GM03348 (cell line): Measurements from ENCODE around the gene SIX1.

Experiments
- DNase-seq: peaks from one replicate; pipeline ENCODE4 v3.0.0; 2012; ENCODE audit warnings: low spot score

The SIX1 gene

DNA sequence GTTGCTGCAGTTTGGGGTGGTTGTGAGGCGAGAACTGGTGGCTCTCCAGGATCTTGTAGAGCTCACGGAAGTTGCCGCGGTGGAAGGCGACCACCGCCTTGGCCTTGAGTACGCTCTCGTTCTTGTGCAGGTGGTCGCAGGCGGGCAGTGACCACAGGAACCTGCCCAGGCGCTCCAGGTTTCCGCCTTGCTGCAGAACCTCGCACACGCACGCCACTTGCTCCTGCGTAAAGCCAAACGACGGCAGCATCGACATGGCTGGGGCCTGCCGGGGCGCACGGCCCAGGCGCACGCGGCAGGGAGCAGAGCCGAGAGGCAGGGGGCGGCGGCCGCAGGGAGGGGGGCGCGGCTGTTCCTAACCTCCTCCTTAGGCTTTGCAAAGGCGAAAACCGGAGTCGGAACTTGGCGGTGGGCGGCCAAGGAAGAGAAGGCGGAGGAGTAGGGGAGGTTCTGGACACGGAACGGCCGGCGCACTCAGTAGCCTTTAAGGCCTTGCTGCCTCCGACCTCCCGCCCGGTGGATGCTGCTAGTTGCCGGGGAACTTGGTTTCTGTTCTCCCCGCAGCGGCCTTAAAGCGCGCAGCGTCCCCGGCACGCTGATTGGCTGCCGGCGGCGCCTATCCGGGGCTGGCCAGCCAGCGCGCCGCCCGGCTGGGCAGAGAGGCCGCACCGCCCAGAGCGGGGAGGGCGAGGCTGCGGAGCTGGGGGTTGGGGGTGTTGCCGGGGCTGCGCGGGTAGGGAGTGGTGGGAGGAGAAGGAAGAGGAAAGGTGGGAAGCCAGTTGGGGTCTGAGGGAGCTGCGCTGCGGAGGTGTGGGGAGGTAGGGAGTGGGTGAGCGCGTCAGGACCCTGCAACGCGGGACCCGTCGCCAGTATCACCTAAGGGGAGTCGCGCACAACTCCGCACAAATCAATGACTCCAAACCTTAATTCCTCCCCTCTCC lies at the start of gene SIX1:
Gene SIX1, minus strand, starts transcription at position 544 of the 941 bp plus-strand sequence. Its CDS starts 288 bp downstream, at position 256.
- DNase-seq: peak; percentile 98

DNA sequence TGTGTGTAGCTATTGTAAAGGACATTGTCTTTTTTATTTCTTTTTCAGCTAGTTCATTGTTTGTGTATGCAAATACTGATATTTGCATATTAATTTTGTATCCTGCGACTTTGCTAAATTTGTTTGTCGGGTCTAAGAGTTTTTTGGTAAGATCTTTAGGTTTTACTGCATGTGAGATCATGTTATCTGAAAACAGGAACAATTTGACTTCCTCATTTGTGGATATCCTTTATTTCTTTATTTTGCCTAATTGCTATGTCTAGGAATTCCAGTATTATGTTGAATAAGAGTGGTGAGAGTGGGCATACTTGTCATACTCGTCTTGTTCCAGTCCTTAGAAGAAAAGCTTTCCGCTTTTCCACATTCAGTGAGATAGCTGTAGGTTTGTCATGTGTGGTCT lies 46.0 kb upstream of the SIX1 start:
- no peak for DNase-seq

DNA sequence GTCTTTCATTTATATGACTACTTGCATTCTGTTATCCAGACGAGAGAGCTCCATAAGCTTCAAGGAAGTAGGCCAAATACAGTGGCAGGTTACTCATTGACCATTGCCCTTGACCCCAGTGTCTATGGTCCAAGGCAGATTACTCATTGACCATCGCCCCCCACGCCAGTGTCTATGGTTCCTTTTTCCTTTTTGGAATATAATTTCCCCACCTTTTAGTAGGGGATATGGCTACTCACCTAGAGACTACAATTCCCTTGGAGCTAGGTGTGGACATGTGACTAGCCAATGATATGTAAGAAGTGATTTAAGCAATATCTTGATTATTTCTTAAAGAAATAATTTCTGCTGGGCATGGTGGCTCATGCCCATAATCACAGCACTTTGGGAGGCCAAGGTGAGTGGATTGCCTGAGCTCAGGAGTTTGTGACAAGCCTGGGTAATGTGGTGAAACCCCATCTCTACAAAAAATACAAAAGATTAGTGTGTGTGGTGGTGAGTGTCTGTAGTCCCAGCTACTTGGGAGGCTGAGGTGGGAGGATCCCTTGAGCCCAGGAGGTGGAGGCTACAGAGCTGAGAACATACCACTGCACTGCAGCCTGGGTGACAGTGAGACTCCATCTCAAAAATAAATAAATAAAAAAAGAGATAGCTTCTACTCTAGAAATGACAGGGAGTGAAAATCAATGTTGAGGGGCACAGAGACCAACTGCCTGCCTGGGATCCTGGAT lies 42.3 kb upstream of the SIX1 start:
- no peak for DNase-seq

DNA sequence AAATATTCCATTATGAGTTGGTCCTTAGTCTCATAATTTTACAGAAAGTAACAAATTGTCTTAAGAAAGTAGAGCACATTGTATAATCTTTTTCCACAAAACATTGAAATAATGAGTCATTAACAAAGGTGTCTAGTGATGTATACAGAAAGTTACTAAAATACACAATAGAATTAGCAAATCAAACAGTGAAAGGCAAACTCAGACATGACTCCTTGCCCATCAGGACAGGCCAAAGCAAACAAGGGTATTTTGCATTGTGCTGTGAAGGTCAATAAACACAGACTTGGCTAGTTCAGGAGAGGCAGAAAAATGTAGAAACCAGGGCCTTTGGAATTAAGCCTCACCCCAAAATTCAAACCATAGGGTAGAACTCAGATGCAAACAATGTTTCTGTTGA lies 37.6 kb upstream of the SIX1 start:
- no peak for DNase-seq

GRCh38 chr14:60684203-60684602 lies 34.9 kb upstream of the SIX1 start:
- DNase-seq: no peak

DNA sequence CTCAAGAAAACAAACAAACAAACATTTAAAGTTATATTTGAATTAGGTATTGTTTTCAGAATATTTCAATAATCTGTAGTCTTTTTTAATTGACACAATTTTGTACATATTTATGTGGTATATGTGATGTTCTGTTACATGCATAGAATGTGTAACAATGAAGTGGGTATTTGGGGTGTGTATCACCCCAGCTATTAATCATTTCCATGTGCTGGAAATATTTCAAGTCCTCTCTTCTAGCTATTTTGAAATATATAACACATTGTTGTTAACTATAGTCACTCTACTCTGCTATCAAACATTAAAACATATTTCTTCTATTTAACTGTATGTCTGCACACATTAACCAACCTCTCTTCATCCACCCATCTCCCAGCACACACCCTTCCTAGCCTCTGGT lies 32.0 kb upstream of the SIX1 start:
- no peak for DNase-seq

- no peak for DNase-seq
These were observed 31.2 kb upstream of the SIX1 start for GRCh38 chr14:60680511-60680910.

GRCh38 chr14:60679566-60680258 lies 30.4 kb upstream of the SIX1 start:
- no peak for DNase-seq

- DNase-seq: no peak
These were observed 28.4 kb upstream of the SIX1 start for GRCh38 chr14:60677701-60678100.

GRCh38 chr14:60670989-60671388 lies 21.7 kb upstream of the SIX1 start:
- no peak for DNase-seq

- DNase-seq: no peak
These were observed 19.3 kb upstream of the SIX1 start for GRCh38 chr14:60668431-60669112.

DNA sequence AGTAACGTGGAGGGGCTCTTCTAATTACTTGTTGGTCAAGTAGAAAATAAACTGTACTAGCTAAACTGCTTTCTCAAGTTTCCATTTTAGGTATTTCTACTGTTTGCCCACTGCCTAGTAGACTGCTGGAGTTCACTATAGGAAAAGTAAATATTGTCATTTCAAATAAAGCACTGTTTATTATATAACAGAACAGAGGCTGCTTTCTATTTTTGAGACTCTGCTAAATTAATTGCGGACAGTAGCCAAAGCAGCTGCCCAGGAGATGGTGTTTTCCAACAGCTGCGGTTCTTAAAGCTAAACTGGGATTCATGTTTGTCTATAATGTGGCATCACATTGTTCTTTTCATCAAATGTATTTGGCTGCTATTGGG lies 15.9 kb upstream of the SIX1 start:
- DNase-seq: no peak

- no peak for DNase-seq
These were observed 13.7 kb upstream of the SIX1 start for GRCh38 chr14:60662982-60663381.

DNA sequence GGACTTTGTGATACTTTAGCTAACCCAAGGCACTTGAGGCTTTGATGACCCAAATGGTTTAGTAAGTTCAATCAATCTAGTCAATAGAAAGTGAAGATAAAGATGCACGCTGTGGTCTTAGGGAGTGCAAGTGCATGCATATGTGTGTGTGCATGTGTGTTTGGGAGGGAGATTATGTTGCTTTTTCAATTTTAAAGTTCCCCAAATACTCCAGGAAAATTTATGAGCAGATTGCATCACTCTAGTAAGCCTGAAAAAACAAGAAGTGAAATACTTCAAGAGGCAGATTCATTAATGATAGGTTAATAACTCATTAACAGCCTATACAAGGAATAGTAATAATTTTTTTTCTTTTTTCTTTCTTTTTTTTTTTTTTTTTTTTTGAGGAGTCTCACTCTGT lies 12.4 kb upstream of the SIX1 start:
- DNase-seq: no peak

DNA sequence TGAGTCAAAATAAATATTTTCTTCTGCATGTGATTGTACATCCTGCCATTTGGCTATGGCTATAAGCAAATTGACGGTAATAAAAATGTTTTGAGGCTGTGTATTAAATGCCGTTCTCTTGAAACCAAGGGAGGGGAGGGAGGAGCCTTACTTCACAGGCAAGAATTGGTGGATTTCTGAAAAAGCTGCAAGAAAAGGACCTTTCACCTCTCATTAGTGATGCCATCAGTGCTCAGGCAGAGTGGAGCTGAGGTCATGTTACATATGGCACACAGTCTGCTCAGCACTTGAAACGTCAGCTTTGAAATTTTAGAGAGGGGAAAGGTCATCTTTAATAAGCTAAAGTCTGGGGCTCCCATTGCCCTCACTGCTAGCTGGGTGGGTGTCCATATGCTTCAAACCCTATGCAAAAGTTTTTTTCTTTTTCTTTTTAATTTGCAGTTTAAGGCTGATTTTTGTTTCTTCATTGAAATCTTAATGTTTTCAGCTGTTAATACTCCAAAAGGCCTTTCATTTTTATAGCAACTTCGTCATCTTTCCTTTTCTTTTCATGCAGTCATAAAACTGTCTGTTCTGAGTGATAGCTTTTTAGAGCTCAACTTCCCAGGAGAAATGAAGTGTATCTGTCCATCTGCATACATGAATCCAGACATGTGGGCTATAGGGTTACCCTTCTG lies 9.8 kb upstream of the SIX1 start:
- no peak for DNase-seq

DNA sequence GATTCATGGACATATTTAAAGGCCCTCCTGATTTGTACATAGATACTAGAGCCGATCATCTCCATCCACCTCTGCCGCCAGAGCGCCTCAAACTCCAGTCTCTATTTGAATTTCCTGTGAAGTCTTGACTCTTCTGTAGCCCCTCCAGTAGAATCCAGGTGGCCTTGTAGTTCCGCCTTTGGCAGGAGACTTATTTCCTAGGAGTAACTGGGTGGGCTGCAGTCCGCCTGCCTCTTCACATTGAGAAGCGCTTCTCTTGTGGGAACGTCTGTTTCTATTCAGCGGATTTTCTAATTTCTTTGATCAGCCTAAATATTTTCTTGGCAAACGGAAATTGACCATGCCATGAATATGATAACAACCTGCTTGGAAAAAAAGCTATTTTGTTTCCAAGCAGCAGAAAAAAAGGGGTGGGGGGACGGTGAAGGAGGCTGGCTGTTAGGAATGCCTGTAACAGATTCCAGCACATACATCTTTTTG lies 9.0 kb upstream of the SIX1 start:
- DNase-seq: no peak

DNA sequence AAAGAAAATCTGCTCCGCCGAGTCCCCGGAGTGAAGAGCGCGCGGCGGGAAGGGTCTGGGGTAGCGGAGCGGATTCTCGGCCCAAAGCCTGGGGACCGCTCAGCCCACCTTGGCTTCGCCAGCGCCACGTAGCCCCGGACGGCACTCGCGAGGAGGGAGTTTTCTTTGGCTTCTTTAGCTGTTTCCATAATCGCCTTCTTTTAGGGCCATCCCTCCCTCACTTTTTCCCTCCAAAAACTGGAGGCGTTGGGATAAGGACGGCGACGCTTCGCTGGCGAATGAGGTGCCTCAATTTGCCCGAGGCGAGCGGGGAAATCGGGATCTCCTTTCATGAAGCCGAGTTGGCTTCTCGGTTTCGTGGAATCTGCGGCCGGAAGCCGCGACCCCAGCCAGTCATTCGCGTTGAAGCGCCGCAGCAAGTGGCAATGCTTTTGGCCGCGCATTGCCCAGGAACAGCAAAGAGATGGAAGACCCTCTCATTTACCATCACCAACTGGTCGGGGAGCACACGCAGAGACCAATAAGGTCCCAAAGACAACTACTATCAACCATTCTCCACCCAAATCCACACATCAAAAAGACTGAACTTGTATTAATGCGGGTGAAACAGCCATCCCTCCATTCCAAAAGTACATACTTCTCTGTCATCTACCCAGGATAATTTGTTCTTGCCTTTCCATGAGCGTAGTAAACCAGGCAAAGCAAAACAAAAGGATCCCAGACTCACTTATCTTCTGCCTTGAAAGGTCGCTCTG lies 8.4 kb upstream of the SIX1 start:
- DNase-seq: no peak

- peak; percentile 84 for DNase-seq
These were observed 7.6 kb upstream of the SIX1 start for GRCh38 chr14:60656686-60657455.

- no peak for DNase-seq
These were observed 6.8 kb upstream of the SIX1 start for GRCh38 chr14:60655898-60656685.
